CD4-positive, alpha-beta T cell treated with Interleukin-21 for 1 hour (primary cell): Measurements from ENCODE around the gene ABCA9.
"Not testable (repeated sequence)": the region's sequence is repeated elsewhere in the genome, so short reads cannot be mapped to it uniquely, and the experiment has no call there.

Experiments
- DNase-seq: peaks from one replicate; pipeline ENCODE4 v3.0.0-alpha.2; 2020

The ABCA9 gene

DNA sequence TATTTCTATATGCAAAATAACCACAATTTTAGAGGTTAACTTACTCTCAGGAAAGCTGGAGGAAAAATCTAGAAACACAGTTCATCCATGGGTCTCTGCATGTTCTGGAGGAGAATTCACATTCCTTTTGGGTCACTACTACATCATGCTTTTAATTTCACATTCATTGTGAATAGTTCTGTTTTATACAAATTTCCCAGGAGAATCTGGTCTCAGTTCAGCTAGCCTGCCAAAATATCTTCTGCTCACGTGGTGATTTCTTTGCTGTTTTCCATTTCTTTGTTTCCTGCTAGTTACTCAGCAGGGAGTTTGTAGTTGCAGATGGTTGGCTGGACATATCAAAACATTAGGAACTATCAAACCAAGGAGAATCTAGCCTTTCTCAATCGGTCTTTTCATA, at the start of gene ABCA9:
Gene ABCA9, minus strand, starts transcription at position 106 of the 400 bp plus-strand sequence. CDS start 9,801 bp downstream, outside the sequence.
- DNase-seq, result no peak

- DNase-seq, result no peak
Observed at GRCh38 chr17:69105907-69106730, 45.4 kb upstream of the ABCA9 start.

- no peak for DNase-seq
Observed at GRCh38 chr17:69103557-69104233, 43.0 kb upstream of the ABCA9 start.

- no peak for DNase-seq
Observed at GRCh38 chr17:69098625-69099024, 37.9 kb upstream of the ABCA9 start.

- no peak for DNase-seq
Observed at GRCh38 chr17:69096541-69096940, 35.8 kb upstream of the ABCA9 start.

DNA sequence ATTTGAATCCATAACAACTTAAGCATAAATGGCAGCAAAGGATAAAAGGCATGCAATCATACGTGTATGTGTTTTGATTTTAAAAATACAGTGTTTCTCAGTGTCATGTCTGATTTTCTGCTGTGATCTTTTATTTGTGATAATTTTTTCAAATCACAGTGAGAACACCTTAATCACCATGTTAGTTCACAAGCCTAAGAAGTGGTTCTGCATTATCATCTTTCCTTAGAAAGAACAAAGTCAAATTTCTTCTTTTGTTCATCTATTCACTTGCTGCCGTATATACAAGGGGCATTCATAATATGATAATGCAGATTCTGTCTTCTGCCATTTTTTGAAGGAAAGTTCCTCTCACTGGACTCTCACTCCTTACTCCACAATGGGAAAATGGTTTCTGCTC, 33.3 kb upstream of the ABCA9 start:
- no peak for DNase-seq

GRCh38 chr17:69093279-69093789, 32.6 kb upstream of the ABCA9 start:
- no peak for DNase-seq

- DNase-seq, result no peak
Observed at GRCh38 chr17:69090365-69090764, 29.6 kb upstream of the ABCA9 start.

DNA sequence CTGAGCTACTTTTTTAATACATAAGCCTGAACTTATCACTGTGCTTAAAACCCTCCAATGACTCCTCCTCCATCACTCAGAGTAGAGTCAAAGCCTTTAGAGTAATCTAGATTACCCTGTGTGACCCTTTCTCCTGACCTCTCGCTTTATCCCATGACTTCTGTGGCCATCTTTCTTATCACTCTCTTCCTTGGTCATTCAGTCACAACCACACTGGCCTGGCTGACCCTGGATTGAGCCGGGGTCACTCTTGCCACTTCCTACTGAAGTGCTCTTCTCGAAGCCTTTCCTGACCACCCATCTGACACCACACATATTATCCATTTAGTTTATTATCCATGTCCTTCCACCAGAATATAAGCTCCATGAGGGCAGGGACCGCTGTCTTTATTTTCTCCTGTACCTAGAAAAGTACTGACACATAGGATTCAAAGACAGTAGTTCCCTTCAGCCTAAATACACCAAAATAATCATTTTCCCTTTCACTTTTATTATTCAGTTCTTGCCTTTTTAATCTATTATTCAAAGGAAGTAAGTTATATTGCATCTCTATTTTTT, 28.0 kb upstream of the ABCA9 start:
- DNase-seq, result no peak

DNA sequence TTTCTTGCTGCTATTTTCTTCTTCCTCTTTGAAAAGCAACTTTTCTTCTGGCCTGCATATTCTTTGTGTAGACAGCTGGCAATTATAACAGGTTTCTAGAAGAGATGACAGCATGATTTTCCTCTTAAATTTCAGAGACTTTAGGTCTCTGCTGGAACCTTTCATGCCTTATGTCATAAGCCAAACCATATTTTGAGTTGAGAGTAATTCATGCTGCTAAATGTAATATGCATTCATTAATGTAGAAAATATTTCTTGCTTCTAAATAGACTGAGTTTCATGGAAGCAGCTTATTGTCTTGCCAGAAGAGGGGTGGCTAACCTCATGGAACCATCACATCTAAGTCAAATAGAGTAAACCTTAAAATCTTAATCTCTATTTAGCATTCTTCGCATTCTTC, 25.9 kb upstream of the ABCA9 start:
- no peak for DNase-seq

DNA sequence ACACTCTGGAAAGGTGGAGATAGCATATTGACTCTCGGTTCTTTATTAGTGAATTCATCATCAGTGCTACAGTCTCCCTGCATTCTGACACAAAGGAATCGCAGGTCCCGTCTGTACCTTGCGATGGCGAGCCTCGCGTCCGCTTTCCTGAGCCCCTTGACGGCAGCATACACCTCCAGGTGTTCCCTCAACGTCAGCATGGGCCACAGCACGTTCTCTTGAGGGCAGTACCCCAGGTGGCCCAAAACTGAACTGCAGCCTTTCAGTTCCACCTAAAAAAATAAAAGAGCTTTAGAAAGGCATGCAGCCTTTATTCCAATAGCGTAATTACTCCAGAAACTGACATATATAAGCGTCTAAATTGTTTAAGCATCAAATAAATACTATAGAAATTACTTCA, 24.2 kb upstream of the ABCA9 start:
- no peak for DNase-seq

GRCh38 chr17:69082696-69083095, 22.0 kb upstream of the ABCA9 start:
- DNase-seq, result no peak

DNA sequence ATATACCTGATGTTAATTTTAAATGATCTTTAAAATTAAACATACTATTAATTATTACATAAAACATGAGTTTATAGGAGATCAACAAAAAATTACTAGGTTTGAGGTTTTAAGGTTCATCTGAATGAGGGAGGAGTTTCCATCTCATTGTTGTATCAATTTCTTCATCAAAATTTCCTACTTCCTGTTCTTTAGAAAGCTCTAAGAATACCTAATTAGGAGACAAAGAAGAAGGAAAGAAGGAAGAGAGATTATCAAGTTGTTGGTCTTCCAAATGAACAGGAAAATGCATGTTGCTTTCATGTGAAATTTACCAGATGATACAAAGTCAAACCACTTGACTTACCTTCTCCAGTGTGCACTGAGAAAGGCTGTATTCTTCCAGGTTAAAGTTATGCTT, 18.1 kb upstream of the ABCA9 start:
- DNase-seq, result no peak

DNA sequence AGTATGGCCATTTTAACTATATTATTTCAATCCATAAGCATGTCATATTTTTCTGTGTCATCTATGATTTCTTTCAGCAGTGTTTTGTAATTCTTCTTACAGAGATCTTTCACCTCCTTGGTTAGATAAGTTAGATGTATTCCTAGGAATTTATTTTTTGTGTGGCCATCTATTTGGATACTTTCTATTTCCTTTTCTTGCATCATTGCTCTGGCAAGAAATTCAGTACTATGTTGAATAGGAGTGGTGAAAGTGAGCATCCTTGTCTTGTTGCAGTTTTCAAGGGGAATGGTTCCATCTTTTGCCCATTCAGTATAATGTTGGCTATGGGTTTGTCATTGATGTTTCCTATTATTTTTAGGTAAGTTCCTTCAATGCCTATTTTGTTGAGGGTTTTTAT, 15.1 kb upstream of the ABCA9 start:
- DNase-seq, result no peak

- DNase-seq, result not testable (repeated sequence)
Observed at GRCh38 chr17:69073392-69073791, 12.7 kb upstream of the ABCA9 start.

GRCh38 chr17:69072803-69073256, 12.1 kb upstream of the ABCA9 start:
- not testable (repeated sequence) for DNase-seq

DNA sequence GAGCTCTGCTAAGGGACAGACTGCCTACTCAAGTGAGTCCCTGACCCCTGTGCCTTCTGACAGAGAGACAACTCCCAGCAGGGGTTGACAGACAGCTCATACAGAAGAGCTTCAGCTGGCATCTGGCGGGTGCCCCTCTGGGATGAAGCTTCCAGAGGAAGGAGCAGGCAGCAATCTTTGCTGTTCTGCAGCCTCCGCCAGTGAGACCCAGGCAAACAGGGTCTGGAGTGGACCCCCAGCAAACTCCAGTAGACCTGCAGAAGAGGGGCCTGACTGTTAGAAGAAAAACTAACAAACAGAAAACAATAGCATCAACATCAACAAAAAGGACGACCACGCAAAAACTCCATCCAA, 10.5 kb upstream of the ABCA9 start:
- not testable (repeated sequence) for DNase-seq

- not testable (repeated sequence) for DNase-seq
Observed at GRCh38 chr17:69070378-69071232, 9.9 kb upstream of the ABCA9 start.

DNA sequence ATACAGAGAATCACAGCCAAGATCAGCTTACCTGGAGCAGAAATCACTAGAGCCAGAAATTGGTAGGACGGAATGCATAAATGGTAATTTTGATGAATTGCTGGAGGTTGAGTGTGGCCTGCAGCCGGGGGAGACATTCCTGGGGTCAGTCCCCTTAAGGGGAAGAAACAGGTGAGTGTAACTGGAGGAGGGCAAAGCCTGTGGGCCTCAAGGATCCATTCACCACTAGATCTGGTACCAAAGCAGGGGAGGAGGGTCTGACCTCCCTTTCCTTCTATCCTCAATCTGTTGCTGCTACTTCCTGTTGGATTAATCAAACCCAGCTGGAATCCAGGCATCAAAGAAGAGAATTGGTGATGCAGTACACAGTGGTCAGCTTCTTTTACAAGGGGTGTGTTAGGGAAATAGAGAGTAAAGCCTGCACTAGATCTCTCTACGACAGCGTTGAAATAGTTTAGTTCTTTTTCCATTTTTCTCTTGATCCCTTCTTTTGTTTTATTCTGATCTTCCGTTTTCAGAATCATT, 8.6 kb upstream of the ABCA9 start:
- DNase-seq, result no peak

DNA sequence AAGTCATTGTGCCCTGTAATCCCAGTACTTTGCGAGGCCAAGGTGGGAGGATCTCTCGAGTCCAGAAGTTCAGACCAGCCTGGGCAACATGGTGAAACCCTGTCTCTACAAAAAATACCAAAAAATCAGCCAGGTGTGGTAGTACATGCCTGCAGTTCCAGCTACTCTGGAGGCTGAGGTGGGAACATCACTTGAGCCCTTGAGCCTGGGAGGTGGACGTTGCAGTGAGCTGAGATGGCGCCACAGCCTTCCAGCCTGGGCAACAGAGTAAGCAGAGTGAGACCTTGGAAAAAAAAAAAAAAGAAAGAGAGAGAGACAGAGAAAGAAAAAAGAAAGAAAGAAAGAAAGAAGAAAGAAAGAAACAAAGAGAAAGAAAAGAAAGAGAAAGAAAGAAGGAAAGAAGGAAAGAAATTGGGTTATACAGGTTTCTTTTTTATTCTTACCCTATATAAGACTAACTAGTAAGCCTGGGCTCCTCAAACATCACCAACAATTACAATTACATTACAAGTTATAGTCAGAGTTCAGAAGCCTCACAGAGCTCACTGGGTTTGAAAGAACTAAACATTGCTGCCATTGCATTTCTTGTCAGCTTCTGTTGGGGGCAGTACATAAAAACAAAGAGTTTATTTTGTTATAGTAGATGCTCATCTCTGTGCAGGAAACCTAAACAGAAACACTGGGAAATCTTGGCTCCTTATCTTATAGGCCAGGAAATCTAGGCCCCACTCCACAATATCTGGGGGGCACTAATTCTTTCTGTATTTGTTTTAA, 6.7 kb upstream of the ABCA9 start:
- DNase-seq, result no peak

DNA sequence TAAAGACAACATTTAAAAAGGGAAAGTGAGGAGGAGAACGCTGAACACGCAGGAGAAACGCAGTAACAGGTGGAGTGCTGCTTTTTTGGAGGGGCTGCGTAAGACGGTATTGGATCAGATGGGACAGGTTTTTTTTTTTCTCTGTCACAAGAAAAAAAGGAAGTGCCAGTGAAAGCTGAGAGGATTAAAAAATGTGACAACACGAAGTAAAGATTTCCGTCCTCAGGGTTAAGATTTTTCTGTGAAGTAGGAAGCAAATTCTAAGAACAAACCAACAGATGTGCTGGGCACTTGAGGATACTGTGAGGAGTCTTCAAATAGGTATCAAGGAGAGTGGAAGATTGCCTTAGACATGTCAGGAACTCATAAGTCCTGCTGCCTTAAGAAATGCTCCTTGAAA, 5.8 kb upstream of the ABCA9 start:
- DNase-seq, result no peak

GRCh38 chr17:69065113-69065512, 4.4 kb upstream of the ABCA9 start:
- no peak for DNase-seq
